ENCODE measurements around the gene ACVR1B.
"Not testable (repeated sequence)": the region's sequence is repeated elsewhere in the genome, so short reads cannot be mapped to it uniquely, and the experiment has no call there.

ACVR1B gene

DNA sequence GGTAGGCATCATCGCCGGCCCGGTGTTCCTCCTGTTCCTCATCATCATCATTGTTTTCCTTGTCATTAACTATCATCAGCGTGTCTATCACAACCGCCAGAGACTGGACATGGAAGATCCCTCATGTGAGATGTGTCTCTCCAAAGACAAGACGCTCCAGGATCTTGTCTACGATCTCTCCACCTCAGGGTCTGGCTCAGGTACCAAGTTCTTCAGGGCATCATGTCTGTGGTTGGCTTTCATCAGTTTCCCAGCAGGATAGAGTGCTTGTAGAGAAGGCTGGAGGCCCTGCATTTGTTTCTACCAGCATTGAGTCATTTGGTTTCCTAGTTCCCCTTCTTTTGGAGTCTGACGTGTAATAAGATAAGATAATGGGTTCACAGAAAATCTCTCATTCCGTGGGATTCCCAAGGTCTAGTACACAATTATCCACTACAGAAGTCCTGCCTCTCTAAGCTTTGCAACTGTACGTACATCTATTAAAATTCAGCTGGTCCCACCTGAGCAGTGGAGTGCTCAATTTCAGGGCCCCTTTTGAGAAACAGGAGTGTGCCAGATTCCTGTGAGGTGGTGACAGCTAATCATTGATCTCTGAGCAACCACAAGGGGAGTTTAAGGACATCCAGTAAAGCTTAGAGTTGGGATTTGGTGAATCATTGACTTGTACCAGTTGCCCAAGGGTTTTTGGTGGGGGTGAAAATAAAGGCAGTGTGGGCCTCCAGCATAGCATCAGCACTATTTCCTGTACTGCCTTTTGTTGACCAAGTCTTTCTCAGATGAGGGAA is 25.1 kb downstream of the ACVR1B start:
- Histone ChIP-seq H3K4me3 (no peak overlapping the region), H3K27ac (no peak overlapping the region)
- DNase-seq (ENCODE audit: low spot score): no peak
- TF ChIP-seq, protein P1, sequence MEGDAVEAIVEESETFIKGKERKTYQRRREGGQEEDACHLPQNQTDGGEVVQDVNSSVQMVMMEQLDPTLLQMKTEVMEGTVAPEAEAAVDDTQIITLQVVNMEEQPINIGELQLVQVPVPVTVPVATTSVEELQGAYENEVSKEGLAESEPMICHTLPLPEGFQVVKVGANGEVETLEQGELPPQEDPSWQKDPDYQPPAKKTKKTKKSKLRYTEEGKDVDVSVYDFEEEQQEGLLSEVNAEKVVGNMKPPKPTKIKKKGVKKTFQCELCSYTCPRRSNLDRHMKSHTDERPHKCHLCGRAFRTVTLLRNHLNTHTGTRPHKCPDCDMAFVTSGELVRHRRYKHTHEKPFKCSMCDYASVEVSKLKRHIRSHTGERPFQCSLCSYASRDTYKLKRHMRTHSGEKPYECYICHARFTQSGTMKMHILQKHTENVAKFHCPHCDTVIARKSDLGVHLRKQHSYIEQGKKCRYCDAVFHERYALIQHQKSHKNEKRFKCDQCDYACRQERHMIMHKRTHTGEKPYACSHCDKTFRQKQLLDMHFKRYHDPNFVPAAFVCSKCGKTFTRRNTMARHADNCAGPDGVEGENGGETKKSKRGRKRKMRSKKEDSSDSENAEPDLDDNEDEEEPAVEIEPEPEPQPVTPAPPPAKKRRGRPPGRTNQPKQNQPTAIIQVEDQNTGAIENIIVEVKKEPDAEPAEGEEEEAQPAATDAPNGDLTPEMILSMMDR (IDR thresholded peaks at IDR 0.05): no peak

DNA sequence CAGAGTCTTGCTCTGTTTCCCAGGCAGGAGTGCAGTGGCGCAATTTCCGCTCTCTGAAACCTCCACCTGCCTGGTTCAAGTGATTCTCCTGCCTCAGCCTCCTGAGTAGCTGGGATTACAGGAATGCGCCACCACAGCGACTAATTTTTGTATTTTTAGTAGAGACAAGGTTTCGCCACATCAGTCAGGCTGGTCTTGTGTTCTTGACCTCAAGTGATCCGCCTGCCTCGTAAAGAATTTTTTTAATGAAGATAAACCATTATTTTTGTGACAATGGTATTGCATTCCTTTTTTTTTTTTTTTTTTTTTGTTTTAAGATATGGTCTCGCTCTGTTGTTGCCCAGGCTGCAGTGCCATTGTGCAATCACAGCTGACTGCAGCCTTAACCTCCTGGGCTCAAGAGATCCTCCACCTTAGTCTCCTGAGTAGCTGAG is 25.8 kb downstream of the ACVR1B start:
- no peak overlapping the region for H3K4me3 ChIP-seq
- TF ChIP-seq, protein P1 (IDR thresholded peaks at IDR 0.05): no peak
- H3K27ac ChIP-seq: no peak overlapping the region
- DNase-seq (ENCODE audit: low spot score): no peak

DNA sequence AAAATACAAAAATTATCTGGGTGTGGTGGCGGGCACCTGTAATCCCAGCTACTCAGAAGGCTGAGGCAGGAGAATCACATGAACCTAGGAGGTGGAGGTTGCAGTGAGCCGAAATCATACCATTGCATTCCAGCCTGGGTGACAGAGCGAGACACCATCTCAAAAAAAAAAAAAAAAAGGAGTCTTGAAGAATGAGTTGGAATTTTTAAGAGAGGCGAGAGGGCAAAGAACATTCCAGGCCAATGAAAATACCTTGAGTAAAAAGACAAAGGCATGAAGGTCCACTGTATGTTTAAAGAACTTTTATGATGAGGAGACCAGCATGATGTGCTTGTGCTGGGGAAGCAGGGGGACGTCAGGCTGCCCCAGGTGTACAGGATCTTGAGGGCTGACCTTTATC is 27.8 kb downstream of the ACVR1B start:
- not testable (repeated sequence) for H3K27ac ChIP-seq

DNA sequence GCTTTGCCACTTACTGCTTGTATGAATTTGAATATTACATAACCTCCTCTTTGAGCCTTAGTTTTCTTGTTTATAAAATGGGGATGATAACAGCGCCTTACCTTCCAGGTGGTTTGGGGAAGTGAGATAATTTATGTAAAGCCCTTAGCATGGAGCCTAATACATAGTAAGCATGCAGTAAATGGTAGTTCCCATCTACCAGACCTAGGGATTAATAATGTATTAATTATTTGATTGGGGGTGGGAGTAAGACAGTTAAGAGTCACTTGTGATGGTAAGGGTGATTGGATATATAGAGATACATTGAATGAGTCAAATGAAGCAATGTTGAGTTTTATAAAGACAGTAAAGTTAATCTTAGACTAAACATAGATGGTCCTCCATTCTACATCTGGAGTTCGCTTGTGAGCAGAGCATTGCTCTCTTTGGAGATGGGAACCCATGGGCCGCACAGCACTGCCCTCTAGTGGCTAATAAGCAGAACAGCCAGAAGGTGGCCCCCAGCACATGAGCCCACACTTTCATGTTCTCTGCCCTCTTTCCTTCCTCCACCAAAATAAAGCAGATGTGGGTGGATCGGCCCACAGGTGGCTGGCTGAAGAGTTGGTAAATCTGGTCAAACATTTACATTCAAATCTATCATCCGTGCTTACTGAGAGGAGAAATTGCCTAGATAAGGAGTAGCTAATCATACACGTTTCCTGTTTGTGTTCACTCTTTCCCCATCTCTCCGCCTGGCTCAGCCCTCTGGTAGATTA is 28.7 kb downstream of the ACVR1B start:
- TF ChIP-seq, protein P1 (IDR thresholded peaks at IDR 0.05): peak; percentile 98
- no peak for DNase-seq (ENCODE audit: low spot score)
- Histone ChIP-seq H3K4me3 (no peak overlapping the region), H3K27ac (no peak overlapping the region)

More for the DNA sequence above, 27.8 kb downstream of the ACVR1B start:
- DNase-seq (ENCODE audit: low spot score); H3K4me3 ChIP-seq: not testable (repeated sequence)

DNA sequence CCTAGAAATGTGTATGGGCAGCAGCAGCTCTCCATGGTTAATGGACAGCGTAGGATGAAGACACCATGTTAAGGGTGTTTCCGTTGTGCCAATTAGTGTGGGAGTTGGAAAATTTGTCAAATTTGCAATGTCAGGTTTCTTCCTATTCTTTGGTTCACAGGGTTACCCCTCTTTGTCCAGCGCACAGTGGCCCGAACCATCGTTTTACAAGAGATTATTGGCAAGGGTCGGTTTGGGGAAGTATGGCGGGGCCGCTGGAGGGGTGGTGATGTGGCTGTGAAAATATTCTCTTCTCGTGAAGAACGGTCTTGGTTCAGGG is 29.3 kb downstream of the ACVR1B start:
- TF ChIP-seq, protein P1 (IDR thresholded peaks at IDR 0.05): no peak
- H3K27ac ChIP-seq: no peak overlapping the region
- DNase-seq (ENCODE audit: low spot score): no peak
- no peak overlapping the region for H3K4me3 ChIP-seq

DNA sequence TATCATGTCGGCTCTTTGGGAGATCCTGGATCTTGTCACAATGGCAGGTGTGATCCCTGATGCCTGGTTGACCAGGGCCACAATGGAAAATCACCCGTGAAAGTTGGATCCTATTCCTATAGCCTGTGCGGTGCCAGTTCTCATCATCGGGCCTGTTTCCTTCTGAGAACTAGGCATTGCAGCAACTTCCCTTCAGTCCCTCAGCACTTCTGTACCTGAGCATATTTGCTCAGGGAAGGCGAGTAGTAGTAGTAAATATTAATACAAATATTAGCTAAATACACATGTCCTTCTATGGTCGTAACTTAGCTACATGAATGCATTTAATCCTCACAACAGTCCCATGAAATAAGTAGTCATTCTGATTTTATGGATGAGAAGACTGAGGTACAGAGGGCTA is 33.2 kb downstream of the ACVR1B start:
- Histone ChIP-seq H3K27ac (no peak overlapping the region), H3K4me3 (no peak overlapping the region)
- TF ChIP-seq, protein P1 (IDR thresholded peaks at IDR 0.05): no peak
- no peak for DNase-seq (ENCODE audit: low spot score)

DNA sequence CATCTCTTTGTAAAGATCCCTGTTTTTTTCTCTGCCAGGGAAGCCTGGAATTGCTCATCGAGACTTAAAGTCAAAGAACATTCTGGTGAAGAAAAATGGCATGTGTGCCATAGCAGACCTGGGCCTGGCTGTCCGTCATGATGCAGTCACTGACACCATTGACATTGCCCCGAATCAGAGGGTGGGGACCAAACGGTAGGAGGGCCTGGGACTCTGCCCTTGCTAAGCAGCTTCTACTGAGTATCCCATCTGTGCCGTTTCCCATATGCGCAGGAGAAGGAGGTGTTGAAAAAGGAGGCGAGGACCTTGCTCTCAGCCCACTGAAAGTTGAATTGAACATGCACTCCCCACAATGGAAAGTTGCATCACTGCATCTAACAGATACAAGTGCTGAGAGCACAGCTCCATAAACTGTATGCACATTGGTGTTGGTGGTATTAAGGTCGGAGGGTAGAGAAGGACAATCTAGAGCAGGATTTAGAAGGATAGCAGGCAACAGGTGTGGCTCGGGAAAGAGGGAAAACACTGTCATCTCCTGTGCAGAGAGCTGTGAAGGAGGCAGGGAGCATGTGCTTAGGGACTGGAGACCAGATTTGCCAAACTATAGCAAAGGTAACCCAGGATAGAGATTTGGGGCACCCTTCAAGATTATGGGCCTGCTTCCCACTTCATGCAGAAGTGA is 33.8 kb downstream of the ACVR1B start:
- TF ChIP-seq, protein P1 (IDR thresholded peaks at IDR 0.05): no peak
- H3K27ac ChIP-seq: no peak overlapping the region
- DNase-seq (ENCODE audit: low spot score): no peak
- no peak overlapping the region for H3K4me3 ChIP-seq
